ENCODE data around the gene AFAP1L2.

Gene AFAP1L2

GRCh38 chr10:114391599-114391998 is 12.7 kb downstream of the AFAP1L2 start:
- DNase-seq (ENCODE audit: low spot score): no peak

- no peak for DNase-seq (ENCODE audit: low spot score)
Observed at GRCh38 chr10:114389426-114389825, 14.9 kb downstream of the AFAP1L2 start.

GRCh38 chr10:114388275-114388674 is 16.0 kb downstream of the AFAP1L2 start:
- DNase-seq (ENCODE audit: low spot score): no peak

- DNase-seq (ENCODE audit: low spot score): no peak
Observed at GRCh38 chr10:114387784-114388183, 16.5 kb downstream of the AFAP1L2 start.

- DNase-seq (ENCODE audit: low spot score): no peak
Observed at GRCh38 chr10:114386452-114386851, 17.9 kb downstream of the AFAP1L2 start.

GRCh38 chr10:114385557-114385956 is 18.7 kb downstream of the AFAP1L2 start:
- no peak for DNase-seq (ENCODE audit: low spot score)

GRCh38 chr10:114384601-114385000 is 19.7 kb downstream of the AFAP1L2 start:
- DNase-seq (ENCODE audit: low spot score): no peak

GRCh38 chr10:114384181-114384580 is 20.1 kb downstream of the AFAP1L2 start:
- DNase-seq (ENCODE audit: low spot score): peak; percentile 78

GRCh38 chr10:114380797-114381196 is 23.5 kb downstream of the AFAP1L2 start:
- no peak for DNase-seq (ENCODE audit: low spot score)

- no peak for DNase-seq (ENCODE audit: low spot score)
Observed at GRCh38 chr10:114380060-114380459, 24.2 kb downstream of the AFAP1L2 start.

GRCh38 chr10:114379631-114380041 is 24.7 kb downstream of the AFAP1L2 start:
- DNase-seq (ENCODE audit: low spot score): no peak

GRCh38 chr10:114376523-114376922 is 27.8 kb downstream of the AFAP1L2 start:
- DNase-seq (ENCODE audit: low spot score): no peak

GRCh38 chr10:114375047-114375446 is 29.3 kb downstream of the AFAP1L2 start:
- no peak for DNase-seq (ENCODE audit: low spot score)

GRCh38 chr10:114374053-114374791 is 30.1 kb downstream of the AFAP1L2 start:
- no peak for DNase-seq (ENCODE audit: low spot score)

- no peak for DNase-seq (ENCODE audit: low spot score)
Observed at GRCh38 chr10:114373631-114374030, 30.7 kb downstream of the AFAP1L2 start.

GRCh38 chr10:114372995-114373394 is 31.3 kb downstream of the AFAP1L2 start:
- DNase-seq (ENCODE audit: low spot score): no peak

GRCh38 chr10:114372179-114372578 is 32.1 kb downstream of the AFAP1L2 start:
- DNase-seq (ENCODE audit: low spot score): no peak

GRCh38 chr10:114370966-114371365 is 33.3 kb downstream of the AFAP1L2 start:
- DNase-seq (ENCODE audit: low spot score): no peak

- DNase-seq (ENCODE audit: low spot score): no peak
Observed at GRCh38 chr10:114370199-114370598, 34.1 kb downstream of the AFAP1L2 start.

GRCh38 chr10:114368057-114368391 is 36.3 kb downstream of the AFAP1L2 start:
- no peak for DNase-seq (ENCODE audit: low spot score)

- DNase-seq (ENCODE audit: low spot score): no peak
Observed at GRCh38 chr10:114367351-114368056, 36.8 kb downstream of the AFAP1L2 start.

GRCh38 chr10:114364726-114365125 is 39.6 kb downstream of the AFAP1L2 start:
- DNase-seq (ENCODE audit: low spot score): no peak

GRCh38 chr10:114363745-114364454 is 40.4 kb downstream of the AFAP1L2 start:
- DNase-seq (ENCODE audit: low spot score): no peak

Data from putamen (tissue), 1 donor.